HG02840 (cell line): ENCODE data around the gene ULBP2.
"Not testable (repeated sequence)": the region's sequence is repeated elsewhere in the genome, so short reads cannot be mapped to it uniquely, and the experiment has no call there.

Source experiments
- ATAC-seq: cut with Tn5 transposase; IDR thresholded peaks from one replicate; pipeline ENCODE4 v1.9.1; 2021; ENCODE audit warnings: mild to moderate bottlenecking, moderate library complexity, moderate number of reproducible peaks; ENCODE audit not compliant: unreplicated experiment, low FRiP score

ULBP2 gene

DNA sequence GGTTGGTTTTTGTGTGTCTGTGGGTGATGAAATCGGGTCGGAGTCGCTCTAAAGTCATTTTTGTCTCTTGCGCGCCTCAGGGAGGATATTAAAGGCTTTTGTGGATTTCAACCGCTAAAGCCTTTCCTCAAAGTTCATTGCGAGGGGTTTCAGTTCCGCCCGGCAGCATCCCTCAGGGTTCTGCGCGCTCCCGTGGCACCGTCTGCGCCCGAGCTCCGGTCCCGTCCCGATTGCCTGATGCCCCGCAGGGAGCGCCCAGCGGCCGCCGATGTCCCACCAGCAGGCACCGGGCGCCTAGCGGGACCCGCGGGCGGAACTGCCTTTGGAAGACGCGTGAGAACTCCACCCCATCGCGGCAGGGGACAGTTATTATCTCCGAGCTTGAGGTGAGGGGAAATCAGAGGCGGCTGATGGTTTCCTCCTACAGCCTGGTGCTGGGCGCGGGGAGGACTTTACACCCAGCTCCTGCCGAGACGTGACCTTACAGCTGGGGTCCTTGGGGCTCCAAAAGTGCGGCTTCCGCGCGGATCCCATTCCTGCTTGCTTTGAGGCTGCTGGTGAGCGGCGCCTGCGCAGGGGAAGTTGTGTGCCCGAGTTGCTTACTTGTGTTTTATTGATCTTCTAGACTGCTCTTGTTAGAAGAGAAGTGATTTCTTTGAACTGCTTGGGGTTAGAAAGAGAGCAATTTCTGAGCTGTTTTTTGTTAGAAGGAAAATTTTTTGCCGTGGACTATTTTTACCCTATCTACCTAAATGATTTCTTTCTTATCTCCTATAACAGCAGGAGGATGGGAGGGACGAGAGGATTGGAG is 49.1 kb downstream of the ULBP2 start:
- ATAC-seq = no peak

DNA sequence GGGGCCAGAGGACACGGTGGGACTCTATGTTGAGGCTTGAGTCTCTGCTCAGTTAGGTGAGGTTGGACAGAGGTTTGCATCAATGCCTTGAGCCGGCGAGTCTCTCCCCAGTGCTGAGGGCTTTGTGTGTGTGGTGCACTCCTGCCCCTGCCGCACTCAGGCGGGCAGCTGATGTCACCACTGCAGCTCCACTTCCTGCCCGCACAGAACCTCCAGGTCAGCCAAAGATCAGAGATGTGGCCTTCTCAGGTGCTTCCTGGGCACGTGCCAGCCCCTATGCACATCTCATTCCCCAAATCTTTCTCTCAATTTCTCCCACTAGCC is 49.6 kb downstream of the ULBP2 start:
- ATAC-seq = not testable (repeated sequence)

- no peak for ATAC-seq
Observed at GRCh38 chr6:149991838-149992237, 50.0 kb downstream of the ULBP2 start.

- ATAC-seq = no peak
Observed at GRCh38 chr6:149995235-149995750, 53.5 kb downstream of the ULBP2 start.

DNA sequence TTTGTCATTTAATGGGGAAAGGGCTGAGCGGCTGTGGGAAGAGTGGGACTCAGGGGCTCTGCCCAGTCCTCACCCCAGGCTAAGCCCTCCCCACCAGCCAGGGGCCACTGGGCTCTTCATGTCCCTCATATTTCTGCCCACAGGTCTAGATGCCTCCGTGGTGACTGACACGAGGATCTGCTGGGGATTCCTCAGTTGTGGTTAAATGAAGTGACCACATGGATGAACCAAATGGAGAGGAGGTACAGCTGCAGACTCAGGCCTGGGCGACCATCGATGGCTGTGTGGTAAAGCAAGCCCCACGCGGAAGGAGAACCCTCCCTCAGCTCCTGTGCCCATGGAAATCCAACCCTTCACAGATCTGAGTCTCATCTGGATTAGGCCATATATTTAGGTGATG is 54.2 kb downstream of the ULBP2 start:
- ATAC-seq = no peak
